ENCODE results near the gene HS6ST3. TPM values are rescaled to one million over a fixed set of nuclear protein-coding genes. Genes with fewer than 3 reads are reported as not detected.

HS6ST3 gene
- total and polyA plus RNA-seq, 9 of the 15 experiments (the other 6 are each of a cell fraction or from before 2014, with no cell fraction given), result not detected

- H4K20me1 ChIP-seq (replicated peaks; ENCODE audit: control insufficient read depth, insufficient read depth, low read length), result no peaks in the 10 kb centered on the region
- ChIA-PET POLR2A (no interaction called here), CTCF (ENCODE audit: low intra/inter-chr PET ratio) (no interaction called here)
- whole genome bisulfite sequencing (ENCODE audit: insufficient coverage, low coverage, missing lambda C conversion rate), result 0% methylated on average over 1 of the region's 1 CpG
- H3K27ac ChIP-seq (ENCODE audit: extremely low read depth, low read depth, low read length), result no peak overlapping the region
- no peaks in the 10 kb centered on the region for H3K36me3 ChIP-seq (ENCODE audit: control insufficient read depth, insufficient read depth, low read length)
- H3K9me3 ChIP-seq (replicated peaks; ENCODE audit: control insufficient read depth, insufficient read depth, low read depth, low read length), result no peaks in the 10 kb centered on the region
- no peaks in the 10 kb centered on the region for H3K4me1 ChIP-seq (replicated peaks in 1 of 2; ENCODE audit: control insufficient read depth in 2 of 2, insufficient read depth in 2 of 2, low read length in 2 of 2)
- in situ Hi-C loops (cut with MboI), result no loop called here
- H3K4me2 ChIP-seq (ENCODE audit: insufficient read depth, low read length), result no peak overlapping the region
- BruUV-seq (replicated peaks), result no TSS peak
- no peaks in the 10 kb centered on the region for H3K9me1 ChIP-seq (ENCODE audit: control insufficient read depth, insufficient read depth, low read length)
- ATAC-seq (no peak), FAIRE-seq (no peak), DNase-seq (ENCODE audit: extremely low read depth in 1 of 4, low spot score in 3 of 4) (no peak)
- no peak overlapping the region for H3K9ac ChIP-seq (ENCODE audit: insufficient read depth in 1 of 2, low read depth in 2 of 2, low read length in 2 of 2)
- intact Hi-C loops (cut with micrococcal nuclease), result no loop called here
- H2AFZ ChIP-seq (ENCODE audit: low read depth, low read length), result no peak overlapping the region
- H3K79me2 ChIP-seq (ENCODE audit: control insufficient read depth, insufficient read depth, low read length), result no peaks in the 10 kb centered on the region
- H3K27me3 ChIP-seq (ENCODE audit: control insufficient read depth in 2 of 2, insufficient read depth in 2 of 2, low read length in 2 of 2), result no peaks in the 10 kb centered on the region
- H3K4me3 ChIP-seq, result no peak overlapping the region
- no peak for TF ChIP-seq ZBTB2 (IDR thresholded peaks at IDR 0.05)
- TF ChIP-seq TFE3 (CRISPR knock-in tag; IDR thresholded peaks at IDR 0.05), result no peak
- TF ChIP-seq EHMT2 (IDR thresholded peaks at IDR 0.05), result no peak
- TF ChIP-seq MEF2A (IDR thresholded peaks at IDR 0.05; ENCODE audit: control insufficient read depth, low read depth, low read length), result no peak
- TF ChIP-seq NFYB (IDR thresholded peaks at IDR 0.05; ENCODE audit: extremely low read depth, insufficient read length), result no peak
- no peak for TF ChIP-seq ZBTB17 (CRISPR knock-in tag; IDR thresholded peaks at IDR 0.05)
- no peak for TF ChIP-seq REST (IDR thresholded peaks at IDR 0.05; ENCODE audit: borderline replicate concordance)
- no peak for TF ChIP-seq REST (CRISPR knock-in tag; IDR thresholded peaks at IDR 0.05; ENCODE audit: low read depth)
- TF ChIP-seq L3MBTL2 (IDR thresholded peaks at IDR 0.05), result no peak
- TF ChIP-seq THRAP3 (IDR thresholded peaks at IDR 0.05; ENCODE audit: borderline replicate concordance), result no peak
- TF ChIP-seq SIN3A (IDR thresholded peaks at IDR 0.05; ENCODE audit: borderline replicate concordance in 2 of 2, control insufficient read depth in 1 of 2, low read depth in 2 of 2, low read length in 2 of 2), result no peak
- no peak for TF ChIP-seq RNF2 (IDR thresholded peaks at IDR 0.05)
- TF ChIP-seq KLF1 (tag; IDR thresholded peaks at IDR 0.05), result no peak
- TF ChIP-seq SMARCB1 (IDR thresholded peaks at IDR 0.05; ENCODE audit: insufficient read length, low read depth), result no peak
Observed at GRCh38 chr13:96449920-96450319, 360.0 kb downstream of the HS6ST3 start.
